ENCODE data around the gene SCFD1. TPM values are rescaled to one million over a fixed set of nuclear protein-coding genes. Genes with fewer than 3 reads are reported as not detected.
A peak's percentile ranks its signal among the peaks of the same experiment; 100 is the strongest.
"Not testable (repeated sequence)": the region's sequence is repeated elsewhere in the genome, so short reads cannot be mapped to it uniquely, and the experiment has no call there.

SCFD1 gene, protein sequence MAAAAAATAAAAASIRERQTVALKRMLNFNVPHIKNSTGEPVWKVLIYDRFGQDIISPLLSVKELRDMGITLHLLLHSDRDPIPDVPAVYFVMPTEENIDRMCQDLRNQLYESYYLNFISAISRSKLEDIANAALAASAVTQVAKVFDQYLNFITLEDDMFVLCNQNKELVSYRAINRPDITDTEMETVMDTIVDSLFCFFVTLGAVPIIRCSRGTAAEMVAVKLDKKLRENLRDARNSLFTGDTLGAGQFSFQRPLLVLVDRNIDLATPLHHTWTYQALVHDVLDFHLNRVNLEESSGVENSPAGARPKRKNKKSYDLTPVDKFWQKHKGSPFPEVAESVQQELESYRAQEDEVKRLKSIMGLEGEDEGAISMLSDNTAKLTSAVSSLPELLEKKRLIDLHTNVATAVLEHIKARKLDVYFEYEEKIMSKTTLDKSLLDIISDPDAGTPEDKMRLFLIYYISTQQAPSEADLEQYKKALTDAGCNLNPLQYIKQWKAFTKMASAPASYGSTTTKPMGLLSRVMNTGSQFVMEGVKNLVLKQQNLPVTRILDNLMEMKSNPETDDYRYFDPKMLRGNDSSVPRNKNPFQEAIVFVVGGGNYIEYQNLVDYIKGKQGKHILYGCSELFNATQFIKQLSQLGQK
- 100 to 1,000 TPM in 1 of 4 donors, 10 to 100 TPM in 3; 87.8 to 107 (median 95.9) TPM for polyA plus RNA-seq (ENCODE audit: insufficient read length in 4 of 4)

DNA sequence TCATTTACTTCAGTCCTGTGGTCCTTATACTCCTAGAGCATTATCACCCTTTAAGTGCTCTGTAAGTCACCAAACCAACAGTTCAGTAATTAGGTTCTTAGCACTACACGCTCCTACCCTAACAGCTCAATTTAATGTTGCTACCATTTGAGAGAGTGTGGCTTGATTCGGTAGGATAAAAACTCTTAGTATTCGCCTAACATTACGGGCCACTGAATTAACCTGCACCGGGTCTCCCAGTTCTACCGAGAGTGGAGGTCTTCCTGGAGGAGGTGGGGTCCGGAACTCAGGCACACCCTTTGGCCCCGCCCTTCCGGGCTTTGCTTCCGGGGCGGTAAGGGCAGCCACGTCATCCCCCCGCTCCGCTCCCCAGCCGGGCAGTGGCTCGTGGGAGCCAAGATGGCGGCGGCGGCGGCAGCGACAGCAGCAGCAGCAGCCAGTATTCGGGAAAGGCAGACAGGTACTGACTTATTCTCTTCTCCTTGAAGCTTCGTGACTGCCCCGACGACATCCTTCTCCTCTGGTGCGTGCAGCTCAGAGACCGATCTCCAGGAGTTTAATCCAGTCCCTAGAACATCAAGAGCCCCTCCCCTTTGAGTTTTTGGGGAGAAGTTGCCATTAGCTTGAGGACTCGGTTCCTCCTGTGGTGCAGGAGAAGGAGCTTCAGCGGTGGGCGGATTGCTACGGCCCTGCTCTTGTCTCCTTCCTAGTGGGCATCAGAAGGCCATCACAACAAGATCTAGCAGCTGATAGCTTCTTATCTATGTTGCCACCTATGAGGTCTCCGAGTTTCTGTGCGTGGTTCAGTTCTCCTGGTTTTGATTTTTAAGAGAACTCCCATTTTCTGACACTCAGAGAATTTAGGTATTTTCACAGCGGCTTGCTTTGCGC, at the start of gene SCFD1:
Gene SCFD1 (plus strand): TSS at position 380 of the 891 bp plus-strand sequence. CDS start 20 bp downstream, at position 400.
- DNase-seq (ENCODE audit: low read depth in 4 of 4, low spot score in 3 of 4), result peak; percentile 80 to 88 (median 83)

DNA sequence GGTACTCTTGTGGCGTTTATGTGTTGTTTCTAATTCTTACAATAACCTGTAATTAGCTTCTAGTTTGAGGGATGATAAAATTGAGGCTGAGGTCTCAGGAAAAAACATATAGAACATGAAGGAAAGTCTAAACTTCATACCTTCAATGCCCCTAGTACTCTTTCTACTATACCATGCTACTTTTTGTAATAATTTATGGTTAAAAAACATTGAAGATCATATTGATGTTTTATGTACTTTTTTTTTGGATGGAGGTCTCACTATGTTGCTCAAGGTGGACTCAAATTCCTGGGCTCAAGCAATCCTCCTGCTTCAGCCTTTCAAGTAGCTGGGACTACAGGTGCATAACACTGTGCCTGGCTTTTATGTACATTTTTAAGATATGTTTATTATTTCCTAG, 49.3 kb upstream of the SCFD1 start:
- DNase-seq (ENCODE audit: low read depth in 4 of 4, low spot score in 3 of 4), result no peak

DNA sequence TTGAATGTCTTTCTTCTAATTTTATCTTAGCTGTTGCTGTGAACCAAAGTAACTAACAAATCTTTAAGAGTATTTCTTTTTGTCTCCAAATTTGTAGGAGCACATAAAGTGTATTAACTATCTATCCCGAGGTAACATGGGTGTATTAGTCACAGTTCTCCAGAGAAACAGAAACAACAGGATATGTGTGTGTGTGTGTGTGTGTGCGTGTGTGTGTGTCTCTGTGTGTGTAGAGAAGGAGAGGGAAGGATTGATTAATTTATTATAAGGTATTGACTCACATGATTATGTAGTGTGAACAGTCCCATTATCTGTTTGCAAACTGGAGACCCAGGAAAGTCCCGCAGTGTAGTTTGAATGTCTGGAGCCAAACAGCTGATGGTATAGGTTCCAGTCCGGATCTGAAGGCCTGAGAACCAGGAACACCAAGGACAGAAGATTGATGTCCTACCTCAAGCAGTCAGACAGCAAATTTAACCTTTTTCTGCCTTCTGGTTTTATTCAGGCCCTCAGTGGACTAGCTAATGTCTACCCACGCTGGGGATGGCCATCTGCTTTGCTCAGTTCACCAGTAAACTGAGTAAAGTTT, 48.8 kb upstream of the SCFD1 start:
- DNase-seq (ENCODE audit: low read depth in 4 of 4, low spot score in 3 of 4), result no peak

DNA sequence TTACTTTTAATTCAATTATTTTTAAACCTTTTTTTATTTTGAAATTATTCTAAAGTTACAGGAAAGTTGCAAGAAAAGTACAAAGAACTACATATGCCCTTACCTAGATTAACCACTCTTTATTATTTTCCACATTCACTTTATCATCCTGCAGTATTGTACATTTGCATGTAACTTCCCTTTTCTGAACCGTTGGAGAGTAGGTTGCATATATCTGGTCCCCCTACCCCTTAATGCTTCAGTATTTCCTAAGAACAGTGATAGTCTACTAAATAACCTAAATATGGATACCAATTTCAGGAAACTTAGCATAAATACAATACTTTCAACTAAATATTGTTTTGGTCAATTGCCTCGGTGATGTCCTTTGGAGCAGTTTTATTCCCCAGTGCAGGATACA, 48.2 kb upstream of the SCFD1 start:
- no peak for DNase-seq (ENCODE audit: low read depth in 4 of 4, low spot score in 3 of 4)

DNA sequence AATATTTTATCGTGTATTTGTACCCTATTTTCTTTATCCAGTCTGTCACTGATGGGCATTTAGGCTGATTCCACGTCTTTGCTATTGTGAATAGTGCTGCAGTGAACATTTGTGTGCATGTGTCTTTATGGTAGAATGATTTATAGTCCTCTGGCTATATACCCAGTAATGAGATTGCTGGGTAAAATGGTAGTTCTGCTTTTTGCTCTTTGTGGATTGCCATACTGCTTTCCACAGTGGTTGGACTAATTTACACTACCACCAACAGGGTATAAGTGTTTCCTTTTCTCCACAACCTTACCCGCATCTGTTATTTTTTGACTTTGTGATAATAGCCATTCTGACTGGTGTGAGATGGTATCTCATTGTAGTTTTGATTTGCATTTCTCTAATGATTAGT, 47.3 kb upstream of the SCFD1 start:
- DNase-seq (ENCODE audit: low read depth in 4 of 4, low spot score in 3 of 4), result not testable (repeated sequence)

DNA sequence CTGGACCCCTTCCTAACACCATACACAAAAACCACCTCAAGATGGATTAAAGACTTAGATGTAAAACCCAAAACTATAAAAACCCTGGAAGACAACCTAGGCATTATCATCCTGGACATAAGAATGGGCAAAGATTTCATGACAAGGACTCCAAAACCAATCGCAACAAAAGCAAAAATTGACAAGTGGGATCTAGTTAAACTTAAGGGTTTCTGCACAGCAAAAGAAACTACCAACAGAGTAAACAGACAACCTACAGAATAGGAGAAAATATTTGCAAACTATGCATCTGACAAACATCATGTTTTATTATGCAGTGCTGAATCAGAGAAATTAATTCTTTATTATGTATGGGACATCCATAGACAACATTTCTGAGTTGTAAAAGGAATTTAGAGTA, 45.8 kb upstream of the SCFD1 start:
- DNase-seq (ENCODE audit: low read depth in 4 of 4, low spot score in 3 of 4), result not testable (repeated sequence)

DNA sequence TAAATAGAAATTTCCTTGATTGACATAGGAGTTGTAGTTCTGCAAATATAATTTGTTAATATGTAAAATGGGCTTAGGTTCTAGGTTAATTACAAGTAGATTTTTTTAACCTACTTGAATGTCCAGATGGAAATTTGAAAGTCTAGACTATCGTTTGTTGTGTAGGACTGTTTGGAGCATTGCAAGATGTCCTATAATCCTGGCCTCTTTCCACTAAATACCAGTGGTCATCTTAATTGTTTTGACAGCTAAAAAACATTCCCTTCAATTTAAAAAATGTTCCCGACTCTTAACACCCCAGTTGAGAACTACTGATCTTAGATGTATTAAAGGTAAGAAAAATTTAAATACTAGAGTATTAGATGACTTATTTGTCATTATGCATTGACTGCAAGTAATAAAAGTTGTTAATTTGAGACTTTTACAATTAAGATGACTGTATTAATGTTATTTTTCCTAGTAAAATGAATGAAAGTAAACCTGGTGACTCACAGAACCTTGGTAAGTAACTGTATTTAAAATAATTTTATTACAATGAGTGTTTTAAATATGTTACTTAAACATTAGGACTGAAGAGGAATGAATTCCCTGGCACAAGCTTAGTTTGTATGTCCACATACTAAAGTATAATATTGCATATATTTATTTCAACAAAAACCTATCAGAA, 41.4 kb upstream of the SCFD1 start:
- DNase-seq (ENCODE audit: low read depth in 4 of 4, low spot score in 3 of 4), result no peak

DNA sequence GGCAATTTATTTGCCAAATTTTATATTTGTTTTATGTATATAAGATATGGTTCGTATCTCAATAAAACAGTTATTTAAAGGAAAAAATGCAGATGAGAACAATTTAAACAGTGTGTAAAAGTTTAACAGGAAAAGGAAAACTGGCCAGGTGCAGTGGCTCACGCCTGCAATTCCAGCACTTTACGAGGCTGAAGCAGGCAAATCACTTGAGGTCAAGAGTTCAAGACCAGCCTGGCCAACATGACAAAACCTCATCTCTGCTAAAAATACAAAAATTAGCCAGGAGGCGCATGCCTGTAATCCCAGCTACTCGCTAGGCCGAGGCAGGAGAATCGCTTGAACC, 40.9 kb upstream of the SCFD1 start:
- no peak for DNase-seq (ENCODE audit: low read depth in 4 of 4, low spot score in 3 of 4)

DNA sequence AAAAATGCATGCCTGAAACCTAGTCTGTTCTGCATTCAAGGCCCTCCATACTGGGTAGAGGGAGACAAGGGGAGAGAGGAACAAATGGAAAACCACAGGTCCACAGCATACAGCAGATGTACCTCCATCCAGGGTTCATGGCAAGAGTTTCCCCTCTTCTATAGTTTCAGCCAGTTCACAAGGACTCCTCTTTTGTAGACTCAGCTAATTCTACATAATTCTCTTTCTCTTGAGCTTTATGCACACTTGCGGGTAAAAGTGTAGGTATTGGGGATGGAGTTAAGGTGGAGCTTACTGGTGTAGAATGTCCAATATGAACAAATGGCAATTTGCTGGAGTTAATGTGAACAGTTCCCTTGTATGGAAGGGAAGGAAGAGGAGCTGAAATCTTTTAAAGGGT, 39.7 kb upstream of the SCFD1 start:
- DNase-seq (ENCODE audit: low read depth in 4 of 4, low spot score in 3 of 4), result no peak

DNA sequence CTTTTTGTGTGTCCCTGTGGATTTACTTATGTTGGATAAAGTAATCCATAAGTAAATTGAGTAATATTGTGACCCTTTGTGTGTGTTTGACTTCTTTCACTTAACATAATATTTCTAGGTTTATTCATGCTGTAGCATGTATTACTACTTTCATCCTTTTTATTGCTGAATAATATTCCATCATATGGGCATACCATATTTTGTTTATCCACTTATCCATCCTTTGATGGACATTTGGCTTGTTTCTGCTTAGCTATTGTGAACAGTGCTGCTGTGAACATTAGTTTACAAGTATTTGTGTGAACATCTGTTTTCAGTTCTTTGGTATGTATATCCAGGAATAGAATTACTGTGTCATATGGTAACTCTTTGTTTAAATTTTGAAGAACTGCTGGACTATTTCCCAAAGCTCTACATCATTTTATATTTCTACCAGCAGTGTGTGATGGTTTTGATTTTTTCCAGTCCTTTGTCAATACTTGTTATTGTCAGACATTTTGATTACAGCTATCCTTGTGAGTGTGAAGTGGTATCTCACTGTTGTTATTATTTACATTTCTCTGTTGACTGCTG, 38.0 kb upstream of the SCFD1 start:
- no peak for DNase-seq (ENCODE audit: low read depth in 4 of 4, low spot score in 3 of 4)

DNA sequence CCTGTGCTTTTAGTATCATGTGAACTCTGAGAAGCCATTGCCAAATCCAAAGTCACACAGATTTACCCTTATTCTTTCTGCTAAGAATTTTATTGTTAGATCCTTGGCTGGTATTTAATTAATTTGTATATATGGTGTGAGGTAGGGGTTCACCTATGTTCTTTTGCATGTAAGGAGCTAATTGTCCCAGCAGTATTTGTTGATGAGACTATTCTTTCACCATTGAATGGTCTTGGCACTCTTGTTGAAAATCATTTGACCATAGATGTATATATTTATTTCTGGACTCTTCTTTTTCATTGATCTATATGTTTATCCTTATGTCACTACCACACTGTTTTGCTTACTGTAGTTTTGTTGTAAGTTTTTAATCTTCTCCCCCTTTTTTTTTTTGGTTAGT, 36.9 kb upstream of the SCFD1 start:
- no peak for DNase-seq (ENCODE audit: low read depth in 4 of 4, low spot score in 3 of 4)

DNA sequence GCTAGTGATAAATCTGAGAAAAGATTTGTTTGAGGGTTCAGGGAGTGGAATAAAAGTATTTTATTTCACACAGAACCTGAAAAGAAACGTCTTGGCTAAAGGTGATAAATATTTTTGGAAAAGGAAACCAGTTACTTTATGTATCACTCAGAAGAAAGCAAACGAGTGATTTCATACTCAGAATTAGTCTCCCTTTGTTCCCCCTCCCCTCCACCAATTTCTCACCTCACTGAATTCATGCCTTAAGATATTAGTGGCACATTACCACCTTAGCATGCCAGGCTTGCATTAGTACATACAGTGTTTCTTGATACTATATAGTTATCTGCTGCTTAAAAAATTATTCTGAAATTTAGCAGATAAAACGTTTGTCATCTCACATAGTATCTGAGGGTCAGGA, 35.0 kb upstream of the SCFD1 start:
- DNase-seq (ENCODE audit: low read depth in 4 of 4, low spot score in 3 of 4), result no peak

DNA sequence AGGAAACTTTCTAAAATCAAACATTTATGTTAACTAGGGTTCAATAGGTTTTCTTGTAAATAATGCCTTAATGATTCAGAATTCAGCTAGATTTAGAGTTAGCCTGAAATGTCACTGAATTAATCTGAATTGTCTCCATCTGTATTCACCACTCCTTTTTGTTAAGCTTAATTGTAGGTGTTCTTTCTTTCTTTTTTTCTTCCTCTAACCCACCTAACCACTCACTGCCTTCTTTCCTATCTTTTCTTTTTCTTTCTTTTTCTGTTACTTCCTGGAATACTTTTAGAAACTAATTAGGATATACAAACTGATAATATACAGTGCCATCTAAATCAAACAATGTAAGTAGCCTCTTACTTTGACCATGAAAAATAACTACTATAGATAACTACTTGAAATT, 33.2 kb upstream of the SCFD1 start:
- no peak for DNase-seq (ENCODE audit: low read depth in 4 of 4, low spot score in 3 of 4)

DNA sequence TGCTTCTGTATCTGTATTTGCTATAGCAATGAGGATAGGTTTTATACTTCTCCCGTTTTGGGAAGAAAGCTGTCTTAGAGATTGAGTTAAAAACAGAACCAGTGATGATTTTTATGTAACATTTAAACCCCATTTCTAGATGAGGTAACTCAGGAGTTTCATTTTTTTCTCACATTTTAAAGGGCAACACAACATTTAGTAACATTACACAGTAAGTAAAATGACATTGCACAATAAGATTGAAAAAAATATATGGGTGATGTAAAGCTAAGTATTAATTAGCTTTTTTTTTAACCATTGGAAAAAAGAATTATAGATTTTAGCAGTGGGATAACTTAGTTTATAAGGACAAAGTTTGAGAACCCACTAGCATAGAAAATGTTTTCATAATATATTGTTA, 25.2 kb upstream of the SCFD1 start:
- DNase-seq (ENCODE audit: low read depth in 4 of 4, low spot score in 3 of 4), result no peak

DNA sequence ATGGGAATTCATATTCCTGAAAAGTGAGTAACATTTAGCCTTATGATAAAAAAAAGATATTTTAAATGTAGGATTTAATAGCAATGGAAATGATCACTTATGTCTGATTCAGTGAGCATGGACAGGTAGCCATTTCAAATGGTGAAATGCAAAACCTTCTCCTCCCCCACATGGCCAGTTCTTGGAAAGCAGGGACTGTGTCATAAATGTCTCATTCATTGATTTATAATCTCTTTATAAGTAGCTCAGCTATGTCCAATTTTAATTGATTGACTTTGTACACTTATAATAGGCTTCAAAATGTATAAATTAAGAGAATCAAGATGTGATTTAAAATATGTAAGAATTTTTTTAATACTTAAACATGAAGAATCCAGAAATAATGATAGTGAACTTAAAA, 24.6 kb upstream of the SCFD1 start:
- no peak for DNase-seq (ENCODE audit: low read depth in 4 of 4, low spot score in 3 of 4)

DNA sequence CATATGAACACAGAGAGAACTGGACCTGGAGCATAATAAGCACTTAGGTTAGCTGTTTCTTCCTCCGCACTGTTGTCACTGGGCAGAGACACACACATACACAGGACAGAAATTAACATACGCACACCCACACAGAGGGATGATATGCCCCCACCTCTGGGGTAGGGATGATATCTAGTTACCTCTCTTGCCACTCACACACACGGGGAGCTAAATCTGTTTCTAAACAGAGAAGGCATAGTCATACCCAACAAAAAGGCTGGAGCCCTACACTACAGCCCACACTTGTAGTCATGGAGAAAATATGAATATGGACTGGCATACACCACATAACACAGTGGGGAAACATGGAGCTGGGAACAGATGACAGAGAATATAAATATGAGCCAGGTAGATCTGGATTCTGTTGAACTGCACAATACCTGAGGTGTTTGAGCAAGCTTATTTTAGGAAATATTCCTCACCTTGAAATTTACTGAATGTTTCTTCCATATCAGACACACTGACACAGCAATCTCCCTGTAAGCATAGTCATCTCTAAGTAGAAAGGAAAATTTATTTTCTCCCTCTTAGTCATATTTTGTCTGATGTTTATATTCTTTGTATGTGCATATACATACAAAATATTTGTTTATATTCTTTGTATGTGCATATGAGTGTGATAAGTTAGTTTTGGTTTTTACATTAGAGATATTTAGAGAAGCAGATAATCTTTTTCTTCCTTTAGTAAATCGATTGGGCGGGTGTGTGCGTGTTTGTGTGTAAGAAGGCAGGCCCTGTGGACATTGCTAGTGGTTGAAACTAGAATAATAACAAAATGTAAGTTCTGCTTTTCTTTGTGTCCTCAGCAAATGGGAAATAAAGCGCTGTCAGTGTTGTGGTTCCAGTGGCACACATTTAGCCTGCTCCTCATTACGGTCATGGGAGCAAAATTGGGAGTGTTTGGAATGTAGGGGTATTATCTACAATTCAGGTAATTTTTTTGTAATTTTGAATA, 20.9 kb upstream of the SCFD1 start:
- no peak for DNase-seq (ENCODE audit: low read depth in 4 of 4, low spot score in 3 of 4)

DNA sequence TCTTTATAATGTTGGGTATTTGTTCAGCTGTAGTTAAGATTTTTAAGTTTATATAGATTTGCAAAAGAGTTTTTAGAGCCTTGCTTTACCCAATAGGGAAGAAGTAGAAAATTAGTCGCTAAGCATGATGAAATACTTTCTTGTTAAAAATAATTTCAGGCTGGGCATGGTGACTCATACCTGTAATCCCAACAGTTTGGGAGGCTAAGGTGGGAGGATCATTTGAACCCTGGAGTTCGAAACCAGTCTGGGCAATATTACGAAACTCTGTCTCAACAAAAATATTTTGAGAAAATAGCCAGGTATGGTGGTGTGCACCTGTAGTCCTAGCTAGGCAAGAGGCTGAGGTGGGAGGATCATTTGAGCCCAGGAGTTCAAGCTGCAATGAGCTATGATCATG, 18.7 kb upstream of the SCFD1 start:
- no peak for DNase-seq (ENCODE audit: low read depth in 4 of 4, low spot score in 3 of 4)

DNA sequence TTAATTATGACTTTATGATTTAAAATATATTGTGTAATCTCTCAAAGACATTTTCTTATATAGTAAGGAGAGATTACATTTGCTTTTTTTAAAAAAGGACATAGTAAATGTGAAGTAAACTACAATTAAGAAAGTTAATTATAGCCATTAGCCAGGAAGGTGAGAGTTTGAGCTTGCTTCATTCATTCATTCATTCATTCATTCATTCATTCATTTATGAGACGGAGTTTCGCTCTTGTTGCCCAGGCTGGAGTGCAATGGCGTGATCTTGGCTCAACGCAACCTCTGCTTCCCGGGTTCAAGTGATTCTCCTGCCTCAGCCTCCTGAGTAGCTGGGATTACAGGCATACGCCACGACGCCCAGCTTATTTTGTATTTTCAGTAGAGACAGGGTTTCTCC, 17.4 kb upstream of the SCFD1 start:
- DNase-seq (ENCODE audit: low read depth in 4 of 4, low spot score in 3 of 4), result not testable (repeated sequence)
